ENCODE measurements around the gene C19orf25.
A peak's percentile ranks its signal among the peaks of the same experiment; 100 is the strongest.
"Not testable (repeated sequence)": the region's sequence is repeated elsewhere in the genome, so short reads cannot be mapped to it uniquely, and the experiment has no call there.

The C19orf25 gene

GRCh38 chr19:1445932-1446712 lies 32.9 kb downstream of the C19orf25 start:
- DNase-seq, result no peak

GRCh38 chr19:1445185-1445931 lies 33.7 kb downstream of the C19orf25 start:
- DNase-seq, result peak; percentile 12

GRCh38 chr19:1441677-1442438 lies 37.2 kb downstream of the C19orf25 start:
- no peak for DNase-seq

GRCh38 chr19:1441022-1441426 lies 38.0 kb downstream of the C19orf25 start:
- no peak for DNase-seq

- DNase-seq, result no peak
Observed at GRCh38 chr19:1440418-1440801, 38.6 kb downstream of the C19orf25 start.

GRCh38 chr19:1439525-1440417 lies 39.2 kb downstream of the C19orf25 start:
- not testable (repeated sequence) for DNase-seq

GRCh38 chr19:1438933-1439354 lies 40.1 kb downstream of the C19orf25 start:
- DNase-seq, result no peak

- DNase-seq, result peak; percentile 64
Observed at GRCh38 chr19:1438035-1438932, 40.7 kb downstream of the C19orf25 start, which contains the start of gene RPS15. Gene RPS15 (plus strand): TSS chr19:1438396. CDS start chr19:1438426, 30 bp downstream.

GRCh38 chr19:1437609-1438008 lies 41.4 kb downstream of the C19orf25 start:
- no peak for DNase-seq

GRCh38 chr19:1435378-1435989 lies 43.5 kb downstream of the C19orf25 start:
- DNase-seq, result no peak

- DNase-seq, result no peak
Observed at GRCh38 chr19:1434577-1435060, 44.4 kb downstream of the C19orf25 start.

GRCh38 chr19:1434040-1434366 lies 45.0 kb downstream of the C19orf25 start:
- DNase-seq, result no peak

- DNase-seq, result no peak
Observed at GRCh38 chr19:1433119-1434039, 45.6 kb downstream of the C19orf25 start.

GRCh38 chr19:1432507-1432887 lies 46.5 kb downstream of the C19orf25 start:
- no peak for DNase-seq

GRCh38 chr19:1431759-1432506 lies 47.1 kb downstream of the C19orf25 start:
- DNase-seq, result no peak

- no peak for DNase-seq
Observed at GRCh38 chr19:1430246-1430645, 48.8 kb downstream of the C19orf25 start.

- no peak for DNase-seq
Observed at GRCh38 chr19:1429750-1430149, 49.3 kb downstream of the C19orf25 start.

- no peak for DNase-seq
Observed at GRCh38 chr19:1428738-1429391, 50.1 kb downstream of the C19orf25 start.
